ENCODE data around the gene TMEM178B. TPM values are rescaled to one million over a fixed set of nuclear protein-coding genes. Genes with fewer than 3 reads are reported as not detected.

Gene TMEM178B
- total RNA-seq, 2 experiments from 2014 or later = not detected

GRCh38 chr7:141416650-141417270, 342.9 kb downstream of the TMEM178B start:
- Histone ChIP-seq H3K9me3 (ENCODE audit: control insufficient read depth in 1 of 2, insufficient read depth in 1 of 2, low read length in 2 of 2) (no peaks in the 10 kb centered on the region), H3K27ac (ENCODE audit: low read depth in 1 of 2, low read length in 2 of 2) (no peak overlapping the region), H3K4me1 (ENCODE audit: insufficient read depth, low read length) (no peaks in the 10 kb centered on the region), H3K4me3 (ENCODE audit: low read length) (no peak overlapping the region), H3K36me3 (ENCODE audit: insufficient read depth, low read length) (no peaks in the 10 kb centered on the region), H3K27me3 (ENCODE audit: control insufficient read depth in 1 of 2, insufficient read depth in 2 of 2, low read length in 2 of 2) (peaks cover 2 to 5% of the 10 kb centered on the region in 2 experiments)
- ChIA-PET CTCF (no interaction called here), POLR2A (no interaction called here)
- TF ChIP-seq CTCF (IDR thresholded peaks at IDR 0.05) = no peak
- no peak overlapping the region for H3K4me3 Mint-ChIP-seq
- no peaks in the 10 kb centered on the region for H3K36me3 Mint-ChIP-seq (ENCODE audit: low read depth)
- DNase-seq (no peak), ATAC-seq (ENCODE audit: poor library complexity) (no peak)
- no peak overlapping the region for H3K27ac Mint-ChIP-seq
- H3K4me1 Mint-ChIP-seq (ENCODE audit: low read depth) = no peaks in the 10 kb centered on the region
- peaks cover 48% of the 10 kb centered on the region for H3K27me3 Mint-ChIP-seq
- H3K9me3 Mint-ChIP-seq = no peaks in the 10 kb centered on the region
- intact Hi-C loops (cut with DNase I, micrococcal nuclease) = no loop called here

GRCh38 chr7:141417506-141417905, 343.6 kb downstream of the TMEM178B start:
- Mint-ChIP-seq H3K36me3 (ENCODE audit: low read depth) (no peaks in the 10 kb centered on the region), H3K27me3 (peaks cover 41% of the 10 kb centered on the region), H3K9me3 (no peaks in the 10 kb centered on the region), H3K4me3 (no peak overlapping the region), H3K27ac (no peak overlapping the region), H3K4me1 (ENCODE audit: low read depth) (no peaks in the 10 kb centered on the region)
- CTCF ChIA-PET = no interaction called here
- TF ChIP-seq CTCF (IDR thresholded peaks at IDR 0.05) = no peak
- Histone ChIP-seq H3K4me1 (ENCODE audit: insufficient read depth, low read length) (no peaks in the 10 kb centered on the region), H3K27me3 (ENCODE audit: control insufficient read depth in 1 of 2, insufficient read depth in 2 of 2, low read length in 2 of 2) (peaks cover 0 to 5% of the 10 kb centered on the region in 2 experiments), H3K27ac (ENCODE audit: low read depth in 1 of 2, low read length in 2 of 2) (no peak overlapping the region), H3K36me3 (ENCODE audit: insufficient read depth, low read length) (no peaks in the 10 kb centered on the region), H3K9me3 (ENCODE audit: control insufficient read depth in 1 of 2, insufficient read depth in 1 of 2, low read length in 2 of 2) (peaks cover 0 to 4% of the 10 kb centered on the region in 2 experiments), H3K4me3 (ENCODE audit: low read length) (no peak overlapping the region)
- POLR2A ChIA-PET = no interaction called here
- intact Hi-C loops (cut with DNase I, micrococcal nuclease) = no loop called here
- ATAC-seq (ENCODE audit: poor library complexity) (no peak), DNase-seq (no peak)

GRCh38 chr7:141418066-141418465, 344.2 kb downstream of the TMEM178B start:
- DNase-seq (no peak), ATAC-seq (ENCODE audit: poor library complexity) (no peak)
- peaks cover 0 to 4% of the 10 kb centered on the region in 2 experiments for H3K9me3 ChIP-seq (ENCODE audit: control insufficient read depth in 1 of 2, insufficient read depth in 1 of 2, low read length in 2 of 2)
- CTCF ChIA-PET = no interaction called here
- no peaks in the 10 kb centered on the region for H3K4me1 ChIP-seq (ENCODE audit: insufficient read depth, low read length)
- intact Hi-C loops (cut with DNase I, micrococcal nuclease) = no loop called here
- no peak overlapping the region for H3K4me3 Mint-ChIP-seq
- POLR2A ChIA-PET = no interaction called here
- H3K27ac Mint-ChIP-seq = no peak overlapping the region
- no peaks in the 10 kb centered on the region for H3K4me1 Mint-ChIP-seq (ENCODE audit: low read depth)
- H3K4me3 ChIP-seq (ENCODE audit: low read length) = no peak overlapping the region
- no peaks in the 10 kb centered on the region for H3K36me3 ChIP-seq (ENCODE audit: insufficient read depth, low read length)
- peaks cover 39% of the 10 kb centered on the region for H3K27me3 Mint-ChIP-seq
- H3K36me3 Mint-ChIP-seq (ENCODE audit: low read depth) = no peaks in the 10 kb centered on the region
- H3K27ac ChIP-seq (ENCODE audit: low read depth in 1 of 2, low read length in 2 of 2) = no peak overlapping the region
- H3K27me3 ChIP-seq (ENCODE audit: control insufficient read depth in 1 of 2, insufficient read depth in 2 of 2, low read length in 2 of 2) = peaks cover 0 to 5% of the 10 kb centered on the region in 2 experiments
- H3K9me3 Mint-ChIP-seq = no peaks in the 10 kb centered on the region
- no peak for TF ChIP-seq CTCF (IDR thresholded peaks at IDR 0.05)

Measured in CD4-positive, alpha-beta T cell (primary cell).